ENCODE measurements around the gene ASB14.
"Not testable (repeated sequence)": the region's sequence is repeated elsewhere in the genome, so short reads cannot be mapped to it uniquely, and the experiment has no call there.

Gene ASB14

DNA sequence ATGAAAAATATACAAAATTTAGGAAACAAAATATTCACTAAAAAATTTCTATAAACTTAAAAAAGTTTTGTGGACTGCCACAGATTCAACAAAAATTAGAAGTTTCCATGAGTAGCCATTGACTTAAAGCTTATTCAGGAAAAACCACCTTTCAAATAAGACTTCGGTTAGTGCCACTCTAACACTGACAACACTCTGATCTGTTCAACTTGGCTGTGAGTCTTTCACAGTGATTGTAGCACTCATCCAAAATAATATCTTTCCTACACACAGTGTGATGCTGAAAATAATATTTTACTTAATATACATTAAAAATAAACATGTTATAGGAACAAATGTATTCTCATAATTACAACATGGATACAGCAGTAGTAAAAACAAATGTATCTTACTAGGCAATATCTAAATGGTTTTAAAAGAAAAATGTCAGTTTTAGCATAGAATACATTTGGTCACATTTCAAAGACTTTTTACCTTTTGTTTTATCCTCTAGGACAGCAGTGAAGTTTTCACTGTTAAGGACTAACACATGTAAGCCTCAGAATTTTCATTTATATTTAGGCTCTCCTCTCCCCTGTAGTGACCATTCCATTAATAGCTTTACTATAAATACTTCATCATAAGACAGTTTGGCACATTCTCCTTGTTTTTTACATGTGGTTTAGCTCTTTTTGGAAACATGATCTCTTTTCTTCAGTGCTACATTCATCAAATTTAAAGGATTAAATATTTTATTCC lies at the start of gene ASB14:
Gene ASB14 (minus strand): TSS at position 527 of the 738 bp plus-strand sequence. CDS start 652 bp downstream, outside the sequence.
- DNase-seq (ENCODE audit: low read depth in 2 of 2) = no peak

DNA sequence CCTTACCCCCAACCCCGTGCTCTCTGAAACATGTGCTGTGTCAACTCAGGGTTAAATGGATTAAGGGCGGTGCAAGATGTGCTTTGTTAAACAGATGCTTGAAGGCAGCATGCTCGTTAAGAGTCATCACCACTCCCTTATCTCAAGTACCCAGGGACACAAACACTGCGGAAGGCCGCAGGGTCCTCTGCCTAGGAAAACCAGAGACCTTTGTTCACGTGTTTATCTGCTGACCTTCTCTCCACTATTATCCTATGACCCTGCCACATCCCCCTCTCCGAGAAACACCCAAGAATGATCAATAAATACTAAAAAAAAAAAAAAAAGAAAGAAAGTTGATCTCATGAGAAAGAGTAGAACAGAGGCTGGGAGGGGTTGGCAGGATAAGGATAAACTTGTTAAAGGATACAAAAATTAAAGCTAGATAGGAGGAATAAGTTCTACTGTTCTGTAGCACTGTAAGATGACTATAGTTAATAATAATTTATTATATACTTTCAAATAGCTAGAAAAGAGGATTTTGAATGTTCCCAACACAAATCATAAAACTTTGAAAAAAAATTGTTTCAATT lies 46.7 kb upstream of the ASB14 start:
- DNase-seq (ENCODE audit: low read depth in 2 of 2) = not testable (repeated sequence)

DNA sequence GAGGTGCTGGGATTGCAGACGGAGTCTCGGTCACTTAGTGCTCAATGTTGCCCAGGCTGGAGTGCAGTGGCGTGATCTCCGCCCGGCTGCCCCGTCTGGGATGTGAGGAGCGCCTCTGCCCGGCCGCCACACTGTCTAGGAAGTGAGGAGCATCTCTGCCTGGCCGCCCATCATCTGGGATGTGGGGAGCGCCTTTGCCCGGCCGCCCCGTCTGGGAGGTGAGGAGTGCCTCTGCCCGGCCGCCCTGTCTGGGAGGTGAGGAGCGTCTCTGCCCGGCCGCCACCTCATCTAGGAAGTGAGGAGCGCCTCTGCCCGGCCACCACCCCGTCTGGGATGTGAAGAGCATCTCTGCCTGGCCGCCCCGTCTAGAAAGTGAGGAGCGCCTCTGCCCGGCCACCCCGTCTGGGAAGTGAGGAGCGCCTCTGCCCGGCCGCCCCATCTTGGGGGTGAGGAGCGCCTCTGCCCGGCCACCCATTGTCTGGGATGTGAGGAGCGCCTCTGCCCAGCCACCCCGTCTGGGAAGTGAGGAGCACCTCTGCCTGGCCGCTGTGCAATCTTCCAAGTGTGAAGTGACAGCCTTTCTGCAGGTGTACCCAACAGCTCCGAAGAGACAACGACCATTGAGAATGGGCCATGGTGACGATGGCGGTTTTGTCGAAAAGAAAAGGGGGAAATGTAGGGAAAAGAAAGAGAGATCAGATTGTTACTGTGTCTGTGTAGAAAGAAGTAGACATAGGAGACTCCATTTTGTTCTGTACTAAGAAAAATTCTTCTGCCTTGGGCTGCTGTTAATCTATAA lies 46.0 kb upstream of the ASB14 start:
- not testable (repeated sequence) for DNase-seq (ENCODE audit: low read depth in 2 of 2)

DNA sequence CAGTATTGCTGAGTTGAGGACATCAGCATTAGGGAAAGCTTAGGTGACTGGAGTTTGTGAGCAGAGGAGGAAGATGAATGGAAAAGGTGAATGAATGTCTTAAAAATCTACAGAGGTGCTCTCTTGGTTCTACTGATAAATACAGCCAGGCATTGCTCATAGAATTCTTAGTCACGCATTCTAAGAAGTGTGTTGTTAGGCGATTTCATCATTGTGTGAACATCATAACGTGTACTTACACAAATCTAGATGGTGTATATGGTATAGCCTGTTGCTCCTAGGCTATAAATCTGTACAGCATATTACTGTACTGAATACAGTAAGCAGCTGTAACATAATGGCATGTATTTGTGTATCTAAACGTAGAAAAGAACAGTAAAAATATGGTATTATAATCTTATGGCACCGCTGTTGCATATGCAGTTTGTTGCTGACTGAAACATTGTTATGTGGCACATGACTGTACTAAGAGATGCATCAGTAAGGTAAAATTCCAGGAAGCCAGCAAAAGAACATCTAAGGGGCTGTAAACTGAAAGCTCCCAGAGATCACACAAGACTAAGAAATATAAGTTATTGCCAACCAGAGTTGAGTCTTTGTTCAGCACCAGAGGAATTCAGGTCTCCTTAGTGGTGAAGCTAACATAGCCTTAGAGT lies 42.9 kb upstream of the ASB14 start:
- DNase-seq (ENCODE audit: low read depth in 2 of 2) = no peak

DNA sequence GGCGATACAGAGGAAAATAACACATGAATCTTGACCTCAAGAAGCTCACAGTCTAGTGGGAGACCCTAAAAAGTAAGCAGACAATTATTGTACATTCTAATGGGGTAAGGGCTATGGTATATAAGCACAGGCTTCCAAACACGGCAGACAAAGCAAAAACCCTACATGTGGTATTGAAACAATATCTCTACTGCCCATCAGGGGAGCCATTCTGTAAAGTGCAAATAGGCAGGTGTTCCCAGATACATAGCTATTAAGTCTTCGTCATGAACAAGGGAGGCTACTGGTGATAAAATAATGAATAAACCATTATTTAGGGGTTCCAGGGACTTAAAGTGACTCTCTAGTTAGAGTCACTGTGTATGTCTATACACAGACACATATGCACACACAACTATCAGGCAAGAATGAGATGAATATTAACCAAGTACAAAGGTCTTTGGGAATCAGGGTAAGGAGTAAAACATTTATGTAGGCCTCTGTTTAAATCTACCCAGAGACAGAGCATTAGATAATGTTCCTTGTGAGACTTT lies 38.7 kb upstream of the ASB14 start:
- DNase-seq (ENCODE audit: low read depth in 2 of 2) = no peak

DNA sequence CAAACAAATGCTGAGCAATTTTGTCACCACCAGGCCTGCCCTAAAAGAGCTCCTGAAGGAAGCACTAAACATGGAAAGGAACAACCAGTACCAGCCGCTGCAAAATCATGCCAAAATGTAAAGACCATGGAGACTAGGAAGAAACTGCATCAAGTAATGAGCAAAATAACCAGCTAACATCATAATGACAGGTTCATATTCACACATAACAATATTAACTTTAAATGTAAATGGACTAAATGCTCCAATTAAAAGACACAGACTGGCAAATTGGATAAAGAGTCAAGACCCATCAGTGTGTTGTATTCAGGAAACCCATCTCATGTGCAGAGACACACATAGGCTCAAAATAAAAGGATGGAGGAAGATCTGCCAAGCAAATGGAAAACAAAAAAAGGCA lies 34.0 kb upstream of the ASB14 start:
- not testable (repeated sequence) for DNase-seq (ENCODE audit: low read depth in 2 of 2)

DNA sequence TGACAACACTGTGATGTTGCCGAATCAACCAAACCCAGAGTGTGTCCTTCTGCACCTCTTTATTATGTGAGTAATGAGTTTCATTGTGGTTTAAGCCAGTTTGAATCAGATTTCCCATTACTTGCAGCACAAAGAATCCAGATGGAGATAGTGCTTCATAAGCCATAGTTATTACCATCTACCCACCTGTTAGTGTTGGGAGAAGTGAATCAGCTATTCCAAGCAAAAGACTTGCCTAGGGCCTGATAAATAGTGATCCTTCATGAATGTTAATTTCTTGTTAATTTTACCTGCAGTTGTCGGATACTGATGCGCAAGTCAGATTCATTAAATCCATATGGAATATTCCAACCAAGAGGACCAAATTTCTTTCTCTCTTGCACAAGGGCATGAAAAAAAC lies 21.7 kb upstream of the ASB14 start:
- DNase-seq (ENCODE audit: low read depth in 2 of 2) = no peak

DNA sequence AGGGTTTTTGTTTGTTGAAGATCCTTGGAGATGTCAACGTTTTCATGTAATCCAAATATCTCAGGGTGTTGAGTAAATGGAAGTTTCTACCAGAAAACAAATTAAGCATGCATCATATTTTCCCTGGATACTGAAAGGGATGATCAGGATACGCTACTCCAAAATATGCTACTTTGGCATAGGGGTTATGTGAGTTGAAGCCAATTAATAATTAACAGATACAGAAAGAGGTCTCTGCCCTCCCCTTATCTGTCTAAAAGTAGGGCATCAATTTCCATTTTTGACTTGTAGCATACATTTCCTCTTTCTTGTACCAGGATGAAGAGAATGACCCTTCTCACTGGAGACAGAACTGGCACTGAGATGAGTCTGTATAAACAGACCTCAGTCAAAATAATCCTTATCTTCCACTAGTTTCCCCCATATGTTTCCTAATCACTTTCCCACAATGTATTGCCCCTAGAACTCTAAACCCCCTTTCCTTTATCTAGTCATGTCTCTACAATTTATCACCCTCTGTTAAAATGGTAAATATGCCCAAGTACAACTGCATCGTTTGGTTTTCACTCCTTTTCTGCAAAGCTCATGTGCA lies 17.4 kb upstream of the ASB14 start:
- no peak for DNase-seq (ENCODE audit: low read depth in 2 of 2)

DNA sequence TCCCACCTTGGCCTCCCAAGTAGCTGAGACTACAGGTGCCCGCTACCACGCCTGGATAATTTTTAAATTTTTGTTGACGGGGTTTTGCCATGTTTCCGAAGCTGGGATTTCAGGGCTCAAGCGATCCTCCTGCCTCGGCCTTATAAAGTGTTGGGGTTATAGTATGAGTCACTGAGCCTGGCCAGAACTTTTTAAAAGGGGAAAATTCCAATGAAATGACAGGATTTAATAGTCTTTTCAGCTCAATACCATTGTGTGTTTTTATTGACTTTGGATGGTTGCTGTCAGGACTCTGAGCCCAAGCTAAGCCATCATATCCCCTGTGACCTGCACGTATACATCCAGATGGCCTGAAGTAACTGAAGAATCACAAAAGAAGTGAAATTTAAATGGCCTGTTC lies 11.0 kb upstream of the ASB14 start:
- DNase-seq (ENCODE audit: low read depth in 2 of 2) = not testable (repeated sequence)

DNA sequence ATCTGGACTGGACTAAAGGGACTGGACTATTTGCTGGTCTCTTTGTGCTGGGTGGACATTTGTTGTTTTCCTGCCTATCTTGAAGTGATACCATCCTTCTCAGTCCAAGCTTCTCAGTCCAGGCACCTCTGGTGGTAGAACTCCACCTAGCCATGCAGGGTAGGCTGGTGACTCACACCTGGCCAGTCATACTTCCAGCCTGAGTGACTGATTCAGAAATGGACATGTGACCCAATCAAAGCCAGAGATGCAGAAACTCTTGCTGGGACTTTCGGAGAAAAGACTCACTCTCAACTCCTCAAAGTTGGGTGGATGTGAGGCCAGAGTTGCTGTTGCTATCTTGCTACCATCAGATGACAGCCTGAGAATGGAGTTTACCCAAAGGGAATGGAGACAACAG lies 5.6 kb upstream of the ASB14 start:
- no peak for DNase-seq (ENCODE audit: low read depth in 2 of 2)

DNA sequence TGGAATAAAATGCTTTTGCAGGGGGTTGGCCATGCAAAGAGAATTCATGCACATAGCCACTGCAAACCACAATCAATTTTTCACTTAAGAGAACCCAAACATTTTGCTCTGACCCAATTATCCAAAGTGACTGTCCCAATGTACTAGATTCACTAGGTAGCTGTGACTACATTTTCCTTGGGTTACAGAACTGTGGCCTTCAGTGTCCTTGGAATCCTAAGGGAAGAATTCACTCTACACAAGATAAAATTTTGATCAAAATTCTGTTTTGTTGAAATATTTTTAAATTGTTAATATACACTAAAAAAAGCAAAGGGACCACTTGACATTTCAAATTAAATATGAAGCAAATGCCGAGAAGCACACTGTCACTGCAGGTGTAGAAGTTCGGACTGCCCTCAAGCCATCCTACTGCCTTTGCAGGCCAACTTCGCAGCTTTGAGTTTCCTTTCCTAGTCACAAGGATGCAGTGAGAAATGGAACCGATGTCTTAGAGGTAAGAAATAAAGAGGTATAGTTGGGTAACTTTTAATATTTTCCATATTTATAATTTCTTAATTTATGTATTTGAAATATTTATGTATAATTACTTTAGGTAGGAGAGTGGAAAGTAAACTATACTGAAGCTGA lies 527 bp upstream of the ASB14 start:
- no peak for DNase-seq (ENCODE audit: low read depth in 2 of 2)

DNA sequence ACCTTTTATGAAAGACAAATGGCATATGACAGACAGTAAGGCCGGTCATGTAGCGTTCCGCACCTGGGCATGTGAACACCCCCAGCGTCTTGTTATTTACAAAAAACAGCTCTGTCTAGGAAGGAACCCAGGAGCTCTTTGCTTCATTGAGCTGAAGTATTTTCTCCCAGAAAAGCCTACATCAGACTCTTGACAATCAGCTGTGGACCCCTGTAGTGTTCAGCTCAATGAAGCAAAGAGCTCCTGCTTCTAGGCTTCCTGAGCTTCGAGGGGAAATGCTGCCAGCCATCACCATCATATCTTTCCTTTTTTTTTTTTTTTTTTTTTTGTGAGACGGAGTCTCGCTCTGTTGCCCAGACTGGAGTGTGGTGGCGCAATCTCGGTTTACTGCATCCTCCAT lies 4.1 kb downstream of the ASB14 start:
- no peak for DNase-seq (ENCODE audit: low read depth in 2 of 2)

DNA sequence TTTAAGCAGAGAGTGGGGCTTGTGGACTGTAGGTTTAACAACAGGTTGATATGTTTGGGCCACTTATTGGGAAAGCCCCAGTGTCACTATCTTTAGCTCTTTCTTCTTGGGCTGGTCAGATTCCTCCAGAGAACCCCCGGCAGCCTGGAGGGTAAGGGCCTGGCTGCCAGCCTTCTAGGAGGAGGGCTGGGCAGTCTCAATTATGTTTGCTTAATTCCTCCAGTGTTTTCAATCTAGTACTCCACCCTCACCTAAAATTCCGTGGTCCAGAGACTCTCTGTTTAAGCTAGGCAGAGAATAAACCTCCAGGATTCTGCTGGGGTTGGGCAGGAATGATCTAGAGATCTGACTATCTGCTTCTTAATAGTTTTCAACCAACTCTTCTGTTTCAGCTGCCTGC lies 5.3 kb downstream of the ASB14 start:
- DNase-seq (ENCODE audit: low read depth in 2 of 2) = no peak

DNA sequence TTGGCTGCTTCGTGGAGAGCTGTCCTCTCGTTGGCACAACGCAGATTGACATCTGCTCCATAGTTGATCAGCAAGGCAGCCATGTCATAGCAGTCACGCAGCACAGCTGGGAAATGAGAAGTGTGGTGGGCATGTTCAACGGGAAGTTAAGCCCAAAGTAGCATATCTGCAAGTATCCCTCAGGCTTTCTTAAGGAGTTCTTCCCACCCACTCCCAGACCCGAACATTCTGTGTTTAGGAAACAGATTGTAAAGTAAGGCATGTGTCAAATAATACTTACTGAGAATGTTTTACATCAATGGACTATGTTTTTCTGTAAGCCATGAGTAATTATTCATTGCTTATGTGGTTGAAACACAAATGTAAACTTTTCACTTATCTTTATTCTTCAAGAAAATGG lies 9.2 kb downstream of the ASB14 start:
- DNase-seq (ENCODE audit: low read depth in 2 of 2) = no peak

DNA sequence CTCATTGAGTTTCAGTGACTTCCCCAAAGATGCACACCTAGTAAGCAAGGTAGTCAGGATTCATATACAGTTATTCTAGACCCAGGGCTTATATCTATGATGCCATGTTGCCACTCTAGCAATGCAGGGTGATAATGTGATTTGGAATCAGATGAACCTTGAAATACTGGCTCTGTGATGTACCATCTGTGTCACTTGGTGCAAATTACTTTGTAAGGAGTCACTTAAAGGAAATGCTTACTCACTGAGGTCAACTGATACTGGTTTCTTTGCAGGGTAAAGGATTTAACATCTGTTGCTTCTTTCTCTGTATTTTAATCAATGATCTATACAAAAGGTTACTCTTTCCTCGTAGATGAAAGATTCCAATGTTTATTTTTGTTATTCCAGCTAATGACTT lies 10.8 kb downstream of the ASB14 start:
- DNase-seq (ENCODE audit: low read depth in 2 of 2) = no peak

DNA sequence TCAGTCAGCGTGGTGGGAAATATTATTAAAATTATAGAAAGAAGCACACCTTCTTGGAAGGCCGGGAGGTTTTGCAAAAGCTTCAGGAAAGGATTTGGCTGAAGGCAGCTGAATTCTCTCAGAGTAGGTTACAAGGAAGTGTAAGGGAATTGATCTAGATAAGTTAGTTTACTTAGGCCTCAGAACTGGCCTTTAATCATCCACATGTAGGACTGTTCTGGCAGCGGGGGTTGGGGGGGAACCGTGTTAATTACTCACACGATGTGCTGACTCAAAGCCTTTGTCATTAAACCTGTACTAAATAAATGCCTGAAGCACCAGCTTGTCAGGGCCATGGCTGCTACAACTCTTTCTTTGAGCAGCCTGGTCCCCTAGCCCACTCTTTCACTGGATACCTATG lies 12.8 kb downstream of the ASB14 start:
- DNase-seq (ENCODE audit: low read depth in 2 of 2) = no peak

DNA sequence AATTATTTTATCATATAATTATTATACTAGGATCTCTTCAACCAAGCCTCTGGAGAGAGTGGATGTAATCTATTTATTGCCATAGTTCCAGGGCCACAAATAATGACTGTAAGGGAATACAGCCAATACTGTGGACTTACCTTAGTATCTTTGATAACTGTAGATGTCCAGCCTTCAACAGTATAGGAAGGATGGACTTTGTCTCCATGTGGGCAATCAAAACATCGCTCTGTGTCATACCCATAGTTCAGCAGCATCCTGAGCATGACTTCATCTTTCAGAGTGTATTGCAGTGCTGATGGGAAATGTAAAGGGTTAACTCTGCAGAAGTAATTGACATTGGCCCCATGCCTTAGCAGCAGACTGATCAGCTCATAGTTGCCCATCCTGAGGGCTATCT lies 14.2 kb downstream of the ASB14 start:
- DNase-seq (ENCODE audit: low read depth in 2 of 2) = no peak

DNA sequence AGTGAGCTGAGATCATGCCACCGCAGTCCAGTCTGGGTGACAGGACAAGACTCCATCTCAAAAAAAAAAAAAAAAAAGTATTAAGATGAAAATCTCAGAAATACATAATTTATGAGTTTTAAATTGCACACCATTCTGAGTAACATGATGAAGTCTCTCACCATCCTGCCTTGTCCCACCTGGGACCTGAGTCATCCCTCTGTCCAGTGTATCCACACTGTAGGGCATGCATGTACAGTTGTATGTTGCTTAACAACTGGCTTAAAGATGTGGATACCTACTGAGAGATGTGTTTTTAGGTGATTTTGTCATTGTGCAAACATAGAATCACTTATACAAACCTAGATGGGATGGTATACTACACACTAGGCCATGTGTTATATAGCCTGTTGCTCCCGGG lies 17.1 kb downstream of the ASB14 start:
- no peak for DNase-seq (ENCODE audit: low read depth in 2 of 2)

DNA sequence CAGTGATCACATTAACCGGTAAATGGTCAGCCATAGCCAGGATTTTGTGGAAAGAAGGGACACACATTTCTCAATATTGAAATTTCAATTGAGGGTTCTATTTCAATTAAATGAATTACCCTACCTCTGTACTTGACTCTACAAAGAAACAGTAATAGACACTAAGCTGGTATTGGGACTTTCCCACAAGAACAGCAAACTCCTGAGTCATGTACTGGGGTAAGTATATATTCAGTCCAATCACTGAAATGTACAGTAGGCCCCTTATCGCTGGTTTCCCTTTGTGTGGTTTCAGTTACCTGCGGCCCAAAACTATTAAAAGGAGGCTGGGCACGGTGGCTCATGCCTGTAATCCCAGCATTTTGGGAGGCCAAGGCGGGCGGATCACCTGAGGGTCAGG lies 17.6 kb downstream of the ASB14 start:
- DNase-seq (ENCODE audit: low read depth in 2 of 2) = no peak

DNA sequence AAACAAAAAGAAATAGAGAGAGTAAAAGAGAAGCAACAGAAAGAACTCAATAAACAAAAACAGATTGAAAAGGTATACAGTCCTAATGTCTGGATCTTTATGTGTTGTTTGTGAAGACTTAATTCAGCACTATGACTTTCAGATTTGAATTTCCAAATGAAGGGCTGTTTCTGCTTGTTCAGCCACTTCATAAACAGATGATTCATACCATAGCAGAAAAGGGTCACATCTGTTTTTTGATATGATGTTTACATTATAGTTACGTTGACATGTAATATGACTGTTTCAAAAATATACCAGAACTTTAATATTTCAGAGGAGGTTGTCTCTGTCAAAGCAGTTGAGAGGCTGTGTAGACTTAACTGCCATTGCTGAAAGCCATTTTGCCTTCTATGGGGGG lies 24.1 kb downstream of the ASB14 start:
- no peak for DNase-seq (ENCODE audit: low read depth in 2 of 2)

DNA sequence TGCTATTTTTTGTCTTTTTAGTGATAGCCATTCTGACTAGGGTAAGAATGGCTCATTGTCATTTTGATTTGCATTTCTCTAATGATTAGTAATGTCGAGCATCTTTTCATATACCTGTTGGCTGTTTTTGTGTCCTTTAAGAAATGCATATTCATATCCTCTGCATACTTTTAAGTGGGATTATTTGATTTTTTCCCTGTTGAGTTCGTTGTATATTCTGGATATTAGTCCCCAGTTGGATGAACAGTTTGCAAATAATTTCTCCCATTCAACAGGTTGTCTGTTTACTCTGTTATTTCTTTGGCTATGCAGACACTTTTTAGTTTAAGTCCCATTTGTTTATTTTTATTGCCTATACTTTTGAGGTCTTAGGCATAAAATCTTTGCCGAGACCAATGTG lies 30.6 kb downstream of the ASB14 start:
- no peak for DNase-seq (ENCODE audit: low read depth in 2 of 2)
